BJ (cell line): ENCODE results near the gene PRKAG2. TPM values are rescaled to one million over a fixed set of nuclear protein-coding genes. Genes with fewer than 3 reads are reported as not detected.
A peak's percentile ranks its signal among the peaks of the same experiment; 100 is the strongest.

ENCODE experiments used
- CTCF ChIA-PET: fragments of 350-600 bp; formaldehyde crosslinking; extraction: SDS; loops from one replicate; lab custom pipeline; 2021; ENCODE audit warnings: antibody characterized with exemption, inconsistent platforms; lab: Yijun Ruan, JAX
- POLR2A ChIA-PET: fragments of 300-600 bp; sonication (Branson Sonifier 250); formaldehyde crosslinking; extraction: SDS; loops from one replicate; lab custom pipeline; 2021; ENCODE audit warnings: antibody characterized with exemption; lab: Charles Lee
- DNase-seq: peaks from one replicate; pipeline ENCODE4 v3.0.0-alpha.2; 2011; ENCODE audit warnings: low read depth
- H3K27me3 ChIP-seq: 2 replicates; pipeline ENCODE4 v1.6.0; 2011; ENCODE audit warnings: low read length; ENCODE audit not compliant: control insufficient read depth, insufficient read depth
- H3K36me3 ChIP-seq: 2 replicates; pipeline ENCODE4 v1.5.1; 2011; ENCODE audit warnings: low read length; ENCODE audit not compliant: control insufficient read depth, insufficient read depth
- H3K4me3 ChIP-seq: 2 replicates; pipeline ENCODE4 v1.5.1; 2011; ENCODE audit warnings: low read depth, mild to moderate bottlenecking, control low read depth, low read length
- CTCF ChIP-seq: IDR thresholded peaks from 2 replicates; pipeline ENCODE4 v1.5.1; 2011; ENCODE audit warnings: low read depth, mild to moderate bottlenecking, control low read depth, inconsistent platforms, low read length, moderate library complexity; ENCODE audit not compliant: insufficient read depth
- polyA plus RNA-seq: library from polyadenylated mRNA; depleted of rRNA; stranded (reverse); fragments of >200 nt; gene quantifications from 2 replicates; pipeline ENCODE4 v1.2.3, GENCODE V29; 2011

PRKAG2 gene
- polyA plus RNA-seq, 1 experiment, result 11.3 TPM

- Histone ChIP-seq H3K4me3 (no peak overlapping the region), H3K36me3 (no peaks in the 10 kb centered on the region), H3K27me3 (no peaks in the 10 kb centered on the region)
- ChIA-PET CTCF (interaction anchor here (1.0 kb wide), 1 partner anchor 24 kb away, joined by 4 read pairs; no protein-coding TSS in a partner anchor), POLR2A (no interaction called here)
- DNase-seq, result no peak
- TF ChIP-seq CTCF, result no peak
Observed at GRCh38 chr7:151730591-151730990, 146.3 kb downstream of the PRKAG2 start.

- POLR2A ChIA-PET, result no interaction called here
- DNase-seq, result no peak
- no peak for TF ChIP-seq CTCF
- CTCF ChIA-PET, result interaction anchor here (1.0 to 2.6 kb wide), 4 partner anchors 11 to 97 kb away, joined by 3 to 17 read pairs (median 4); no protein-coding TSS in a partner anchor
- no peaks in the 10 kb centered on the region for H3K36me3 ChIP-seq
- H3K4me3 ChIP-seq, result no peak overlapping the region
- no peaks in the 10 kb centered on the region for H3K27me3 ChIP-seq
Observed at GRCh38 chr7:151729521-151729921, 147.4 kb downstream of the PRKAG2 start.

GRCh38 chr7:151728746-151729145 lies 148.2 kb downstream of the PRKAG2 start:
- no peak for TF ChIP-seq CTCF
- Histone ChIP-seq H3K4me3 (no peak overlapping the region), H3K27me3 (no peaks in the 10 kb centered on the region), H3K36me3 (no peaks in the 10 kb centered on the region)
- ChIA-PET POLR2A (no interaction called here), CTCF (interaction anchor here (0.8 to 2.6 kb wide), 6 partner anchors 11 to 97 kb away, joined by 3 to 17 read pairs (median 4); no protein-coding TSS in a partner anchor)
- no peak for DNase-seq

GRCh38 chr7:151728286-151728660 lies 148.6 kb downstream of the PRKAG2 start:
- no peak for DNase-seq
- Histone ChIP-seq H3K36me3 (no peaks in the 10 kb centered on the region), H3K4me3 (no peak overlapping the region), H3K27me3 (no peaks in the 10 kb centered on the region)
- TF ChIP-seq CTCF, result no peak
- ChIA-PET CTCF (interaction anchor here (0.8 to 2.6 kb wide), 8 partner anchors 12 to 96 kb away, joined by 3 to 17 read pairs (median 4); no protein-coding TSS in a partner anchor), POLR2A (no interaction called here)

- POLR2A ChIA-PET, result no interaction called here
- H3K36me3 ChIP-seq, result no peaks in the 10 kb centered on the region
- CTCF ChIA-PET, result interaction anchor here (0.6 to 2.6 kb wide), 8 partner anchors 8 to 96 kb away, joined by 3 to 17 read pairs (median 4); no protein-coding TSS in a partner anchor
- H3K4me3 ChIP-seq, result no peak overlapping the region
- peak; percentile 92 for DNase-seq
- no peaks in the 10 kb centered on the region for H3K27me3 ChIP-seq
- no peak for TF ChIP-seq CTCF
Observed at GRCh38 chr7:151727579-151728285, 149.2 kb downstream of the PRKAG2 start.
